GM23338 (cell line): ENCODE data around the gene MSANTD7. TPM values are rescaled to one million over a fixed set of nuclear protein-coding genes. Genes with fewer than 3 reads are reported as not detected.

ENCODE experiments used
- ATAC-seq: fragments of 200-7000 bp; cut with Tn5 transposase; 3 replicates; pipeline ENCODE4 v1.9.1; 2020
- DNase-seq: peaks from one replicate; pipeline ENCODE4 v3.0.0-alpha.2; 2015; ENCODE audit warnings: low spot score
- H2AFZ ChIP-seq: fragments of 200-600 bp; sonication (generic); 2 replicates; pipeline ENCODE4 v1.8.0; 2016; ENCODE audit warnings: antibody characterized with exemption, mild to moderate bottlenecking, moderate library complexity
- H3F3A ChIP-seq: fragments of 200-600 bp; sonication (generic); replicated peaks from 2 replicates; pipeline ENCODE4 v1.8.0; 2017; ENCODE audit warnings: antibody characterized with exemption, mixed run types, low read depth
- H3K27ac ChIP-seq: fragments of 200-600 bp; sonication (generic); 2 replicates; pipeline ENCODE4 v1.6.1; 2016; ENCODE audit warnings: low read depth
- H3K27me3 ChIP-seq: fragments of 200-600 bp; sonication (generic); 2 replicates; pipeline ENCODE4 v1.8.0; 2016; ENCODE audit warnings: mild to moderate bottlenecking, mixed run types, moderate library complexity; ENCODE audit not compliant: insufficient read depth
- H3K36me3 ChIP-seq: fragments of 200-600 bp; sonication (generic); 2 replicates; pipeline ENCODE4 v1.8.0; 2016; ENCODE audit warnings: mild to moderate bottlenecking; ENCODE audit not compliant: insufficient read depth
- H3K4me1 ChIP-seq: fragments of 200-600 bp; sonication (generic); 2 replicates; pipeline ENCODE4 v1.8.0; 2016; ENCODE audit warnings: mild to moderate bottlenecking, moderate library complexity; ENCODE audit not compliant: insufficient read depth
- H3K4me2 ChIP-seq: fragments of 200-600 bp; sonication (generic); 2 replicates; pipeline ENCODE4 v1.7.1; 2017; ENCODE audit warnings: mixed run types
- H3K4me3 ChIP-seq: fragments of 200-600 bp; sonication (generic); 2 replicates; pipeline ENCODE4 v1.6.1; 2016; ENCODE audit warnings: mixed run types
- H3K79me2 ChIP-seq: fragments of 200-600 bp; sonication (generic); replicated peaks from 2 replicates; pipeline ENCODE4 v1.8.0; 2017; ENCODE audit warnings: mild to moderate bottlenecking; ENCODE audit not compliant: insufficient read depth
- H3K9me2 ChIP-seq: fragments of 200-600 bp; sonication (generic); 2 replicates; pipeline ENCODE4 v1.8.0; 2017; ENCODE audit not compliant: insufficient read depth
- H4K20me1 ChIP-seq: fragments of 200-600 bp; sonication (generic); replicated peaks from 2 replicates; pipeline ENCODE4 v1.8.0; 2017; ENCODE audit warnings: mild to moderate bottlenecking; ENCODE audit not compliant: insufficient read depth
- H3K27ac Mint-ChIP-seq: 2 replicates; pipeline ENCODE4 v1.8.0; 2020; ENCODE audit warnings: inconsistent platforms, mild to moderate bottlenecking, moderate library complexity, mixed read lengths
- H3K27me3 Mint-ChIP-seq: 3 replicates; pipeline ENCODE4 v1.8.0; 2022; ENCODE audit warnings: low read depth, mild to moderate bottlenecking, moderate library complexity, mixed read lengths, inconsistent platforms; ENCODE audit not compliant: insufficient read depth, poor library complexity
- H3K36me3 Mint-ChIP-seq: 3 replicates; pipeline ENCODE4 v1.8.0; 2021; ENCODE audit warnings: low read depth, mild to moderate bottlenecking, inconsistent platforms, moderate library complexity, mixed read lengths
- H3K4me1 Mint-ChIP-seq: 3 replicates; pipeline ENCODE4 v1.8.0; 2020; ENCODE audit warnings: mild to moderate bottlenecking, inconsistent platforms, mixed read lengths
- H3K4me3 Mint-ChIP-seq: 3 replicates; pipeline ENCODE4 v1.8.0; 2021; ENCODE audit warnings: moderate library complexity, mild to moderate bottlenecking, inconsistent platforms, mixed read lengths
- H3K9me3 Mint-ChIP-seq: 3 replicates; pipeline ENCODE4 v1.8.0; 2020; ENCODE audit warnings: moderate library complexity, mild to moderate bottlenecking, inconsistent platforms, mixed read lengths
- CREB1 ChIP-seq: fragments of 250-450 bp; sonication (Bioruptor Pico); IDR thresholded peaks from 2 replicates; pipeline ENCODE4 v1.5.0; 2020; ENCODE audit warnings: low read depth, mild to moderate bottlenecking, moderate library complexity
- EZH2 ChIP-seq: fragments of 200-600 bp; sonication (generic); IDR thresholded peaks from one replicate; pipeline ENCODE4 v1.8.0; 2017; ENCODE audit warnings: antibody characterized with exemption, mild to moderate bottlenecking, low read depth; ENCODE audit not compliant: unreplicated experiment
- EZH2phosphoT487 ChIP-seq: fragments of 200-600 bp; sonication (generic); IDR thresholded peaks from one replicate; pipeline ENCODE4 v1.8.1; 2018; ENCODE audit warnings: antibody characterized with exemption; ENCODE audit not compliant: unreplicated experiment
- JUNB ChIP-seq: IDR thresholded peaks from one replicate; pipeline ENCODE4 v1.6.1; 2016; ENCODE audit warnings: antibody characterized with exemption; ENCODE audit not compliant: unreplicated experiment
- NANOG ChIP-seq: IDR thresholded peaks from 2 replicates; pipeline ENCODE4 v1.6.1; 2016; ENCODE audit warnings: antibody characterized with exemption, borderline replicate concordance
- POLR2AphosphoS5 ChIP-seq: IDR thresholded peaks from 2 replicates; pipeline ENCODE4 v1.6.1; 2016; ENCODE audit warnings: antibody characterized with exemption, low read depth
- STAT1 ChIP-seq: IDR thresholded peaks from one replicate; pipeline ENCODE4 v1.6.1; 2016; ENCODE audit warnings: antibody characterized with exemption; ENCODE audit not compliant: unreplicated experiment
- ZNF114 ChIP-seq: fragments of 250-450 bp; sonication (Bioruptor Pico); IDR thresholded peaks from 2 replicates; pipeline ENCODE4 v1.5.0; 2020; ENCODE audit warnings: mild to moderate bottlenecking, moderate library complexity
- ZNF331 ChIP-seq: fragments of 250-450 bp; sonication (Bioruptor Pico); IDR thresholded peaks from 2 replicates; pipeline ENCODE4 v1.5.0; 2020; ENCODE audit warnings: low read depth, mild to moderate bottlenecking, moderate library complexity
- polyA plus RNA-seq: library from polyadenylated mRNA; unstranded; fragments of >200 nt; fragmentation: Nextera tagmentation; extraction: Ambion mirVana; gene quantifications from 2 replicates; pipeline ENCODE4 v1.2.1, GENCODE V29; 2016
- total RNA-seq: library from RNA; depleted of rRNA; stranded (reverse); fragments of >200 nt; shearing (Covaris generic); gene quantifications from 2 replicates; pipeline ENCODE4 v1.2.3, GENCODE V29; 2014
- TF ChIP-seq, protein P1 (sequence below), 2 experiments: fragments of 200-600 bp in 1 of 2; sonication (generic) in 1 of 2; conservative IDR thresholded peaks; 2 replicates each; pipeline versions ENCODE4 v1.5.1 to v1.6.1; 2016 to 2017; ENCODE audit warnings: antibody characterized with exemption in 2 of 2, low read depth in 2 of 2, mild to moderate bottlenecking in 2 of 2, moderate library complexity in 1 of 2
- TF ChIP-seq, protein P2 (sequence below): IDR thresholded peaks from 2 replicates; pipeline ENCODE4 v1.6.1; 2016; ENCODE audit warnings: antibody characterized with exemption
- TF ChIP-seq, protein P3 (sequence below): fragments of 250-450 bp; sonication (Bioruptor Pico); IDR thresholded peaks from 2 replicates; pipeline ENCODE4 v1.5.0; 2020; ENCODE audit warnings: mild to moderate bottlenecking, moderate library complexity

The MSANTD7 gene
- total and polyA plus RNA-seq, 2 experiments from 2014 or later, result 5.3 to 19.8 TPM

DNA sequence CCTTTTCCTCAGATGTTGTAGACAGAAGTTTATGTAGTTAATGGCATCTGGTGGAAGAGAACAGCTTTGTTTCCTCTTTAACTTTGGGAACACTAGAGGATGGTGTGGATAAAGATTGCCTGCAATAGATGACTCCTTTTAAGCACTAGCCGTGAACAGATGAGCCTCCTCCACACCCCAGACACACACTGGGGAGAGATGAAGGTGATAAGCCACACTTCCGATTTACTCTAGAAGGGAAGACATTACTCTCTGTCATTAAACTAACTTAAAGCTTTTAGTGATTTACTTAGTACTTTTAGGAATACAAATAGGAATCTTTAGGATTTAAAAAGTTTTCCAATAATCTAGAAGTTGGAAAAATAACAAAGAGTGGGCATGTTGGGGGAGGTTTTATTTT lies 6.8 kb downstream of the MSANTD7 start (continued):
- TF ChIP-seq ZNF114, result no peak
- TF ChIP-seq, protein P1, sequence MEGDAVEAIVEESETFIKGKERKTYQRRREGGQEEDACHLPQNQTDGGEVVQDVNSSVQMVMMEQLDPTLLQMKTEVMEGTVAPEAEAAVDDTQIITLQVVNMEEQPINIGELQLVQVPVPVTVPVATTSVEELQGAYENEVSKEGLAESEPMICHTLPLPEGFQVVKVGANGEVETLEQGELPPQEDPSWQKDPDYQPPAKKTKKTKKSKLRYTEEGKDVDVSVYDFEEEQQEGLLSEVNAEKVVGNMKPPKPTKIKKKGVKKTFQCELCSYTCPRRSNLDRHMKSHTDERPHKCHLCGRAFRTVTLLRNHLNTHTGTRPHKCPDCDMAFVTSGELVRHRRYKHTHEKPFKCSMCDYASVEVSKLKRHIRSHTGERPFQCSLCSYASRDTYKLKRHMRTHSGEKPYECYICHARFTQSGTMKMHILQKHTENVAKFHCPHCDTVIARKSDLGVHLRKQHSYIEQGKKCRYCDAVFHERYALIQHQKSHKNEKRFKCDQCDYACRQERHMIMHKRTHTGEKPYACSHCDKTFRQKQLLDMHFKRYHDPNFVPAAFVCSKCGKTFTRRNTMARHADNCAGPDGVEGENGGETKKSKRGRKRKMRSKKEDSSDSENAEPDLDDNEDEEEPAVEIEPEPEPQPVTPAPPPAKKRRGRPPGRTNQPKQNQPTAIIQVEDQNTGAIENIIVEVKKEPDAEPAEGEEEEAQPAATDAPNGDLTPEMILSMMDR (conservative IDR thresholded peaks at IDR 0.05; ENCODE audit: low read depth in 2 of 2), result no peak
- TF ChIP-seq POLR2AphosphoS5, result no peak

DNA sequence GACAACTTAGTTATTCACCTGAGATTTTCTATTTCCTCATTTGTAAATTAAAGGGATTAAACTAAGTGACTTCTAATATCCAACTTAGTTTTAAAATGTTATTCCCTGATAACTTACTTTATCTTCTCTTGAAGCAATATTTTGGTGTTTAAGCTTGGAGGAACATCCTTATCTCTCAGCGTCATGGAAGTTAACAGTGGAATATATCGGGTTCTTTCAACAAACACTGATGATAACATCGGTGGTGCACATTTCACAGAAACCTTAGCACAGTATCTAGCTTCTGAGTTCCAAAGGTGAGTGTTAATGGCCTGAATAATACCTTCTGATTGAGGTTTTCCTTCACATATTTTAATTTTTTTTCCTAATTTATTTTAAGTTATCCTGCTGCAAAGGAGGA lies 14.1 kb downstream of the MSANTD7 start:
- Histone ChIP-seq H3K36me3 (0 out of 2 replicates have a peak, but pooled peaks cover 10% of the 10 kb centered on the region), H4K20me1 (0 out of 2 replicates have a peak, but pooled peaks cover 6% of the 10 kb centered on the region), H3K27me3 (no peaks in the 10 kb centered on the region), H3K9me2 (no peaks in the 10 kb centered on the region), H3K27ac (no peak overlapping the region), H3K4me1 (no peaks in the 10 kb centered on the region), H3K4me3 (no peak overlapping the region), H3K4me2 (no peak overlapping the region), H3F3A (no peaks in the 10 kb centered on the region), H3K79me2 (no peaks in the 10 kb centered on the region), H2AFZ (no peak overlapping the region)
- no peaks in the 10 kb centered on the region for H3K4me1 Mint-ChIP-seq
- H3K27ac Mint-ChIP-seq, result no peak overlapping the region
- no peak for ATAC-seq
- no peaks in the 10 kb centered on the region for H3K9me3 Mint-ChIP-seq
- no peak overlapping the region for H3K4me3 Mint-ChIP-seq
- H3K27me3 Mint-ChIP-seq, result no peaks in the 10 kb centered on the region
- peaks cover 20% of the 10 kb centered on the region; the same call in 2 of the 3 replicates for H3K36me3 Mint-ChIP-seq
- no peak for DNase-seq
- TF ChIP-seq, protein P1 (conservative IDR thresholded peaks at IDR 0.05; ENCODE audit: low read depth in 2 of 2), result no peak
- TF ChIP-seq, protein P2, sequence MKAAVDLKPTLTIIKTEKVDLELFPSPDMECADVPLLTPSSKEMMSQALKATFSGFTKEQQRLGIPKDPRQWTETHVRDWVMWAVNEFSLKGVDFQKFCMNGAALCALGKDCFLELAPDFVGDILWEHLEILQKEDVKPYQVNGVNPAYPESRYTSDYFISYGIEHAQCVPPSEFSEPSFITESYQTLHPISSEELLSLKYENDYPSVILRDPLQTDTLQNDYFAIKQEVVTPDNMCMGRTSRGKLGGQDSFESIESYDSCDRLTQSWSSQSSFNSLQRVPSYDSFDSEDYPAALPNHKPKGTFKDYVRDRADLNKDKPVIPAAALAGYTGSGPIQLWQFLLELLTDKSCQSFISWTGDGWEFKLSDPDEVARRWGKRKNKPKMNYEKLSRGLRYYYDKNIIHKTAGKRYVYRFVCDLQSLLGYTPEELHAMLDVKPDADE, result no peak
- TF ChIP-seq JUNB, result no peak
- no peak for TF ChIP-seq CREB1 (CRISPR knock-in tag)
- TF ChIP-seq, protein P3, sequence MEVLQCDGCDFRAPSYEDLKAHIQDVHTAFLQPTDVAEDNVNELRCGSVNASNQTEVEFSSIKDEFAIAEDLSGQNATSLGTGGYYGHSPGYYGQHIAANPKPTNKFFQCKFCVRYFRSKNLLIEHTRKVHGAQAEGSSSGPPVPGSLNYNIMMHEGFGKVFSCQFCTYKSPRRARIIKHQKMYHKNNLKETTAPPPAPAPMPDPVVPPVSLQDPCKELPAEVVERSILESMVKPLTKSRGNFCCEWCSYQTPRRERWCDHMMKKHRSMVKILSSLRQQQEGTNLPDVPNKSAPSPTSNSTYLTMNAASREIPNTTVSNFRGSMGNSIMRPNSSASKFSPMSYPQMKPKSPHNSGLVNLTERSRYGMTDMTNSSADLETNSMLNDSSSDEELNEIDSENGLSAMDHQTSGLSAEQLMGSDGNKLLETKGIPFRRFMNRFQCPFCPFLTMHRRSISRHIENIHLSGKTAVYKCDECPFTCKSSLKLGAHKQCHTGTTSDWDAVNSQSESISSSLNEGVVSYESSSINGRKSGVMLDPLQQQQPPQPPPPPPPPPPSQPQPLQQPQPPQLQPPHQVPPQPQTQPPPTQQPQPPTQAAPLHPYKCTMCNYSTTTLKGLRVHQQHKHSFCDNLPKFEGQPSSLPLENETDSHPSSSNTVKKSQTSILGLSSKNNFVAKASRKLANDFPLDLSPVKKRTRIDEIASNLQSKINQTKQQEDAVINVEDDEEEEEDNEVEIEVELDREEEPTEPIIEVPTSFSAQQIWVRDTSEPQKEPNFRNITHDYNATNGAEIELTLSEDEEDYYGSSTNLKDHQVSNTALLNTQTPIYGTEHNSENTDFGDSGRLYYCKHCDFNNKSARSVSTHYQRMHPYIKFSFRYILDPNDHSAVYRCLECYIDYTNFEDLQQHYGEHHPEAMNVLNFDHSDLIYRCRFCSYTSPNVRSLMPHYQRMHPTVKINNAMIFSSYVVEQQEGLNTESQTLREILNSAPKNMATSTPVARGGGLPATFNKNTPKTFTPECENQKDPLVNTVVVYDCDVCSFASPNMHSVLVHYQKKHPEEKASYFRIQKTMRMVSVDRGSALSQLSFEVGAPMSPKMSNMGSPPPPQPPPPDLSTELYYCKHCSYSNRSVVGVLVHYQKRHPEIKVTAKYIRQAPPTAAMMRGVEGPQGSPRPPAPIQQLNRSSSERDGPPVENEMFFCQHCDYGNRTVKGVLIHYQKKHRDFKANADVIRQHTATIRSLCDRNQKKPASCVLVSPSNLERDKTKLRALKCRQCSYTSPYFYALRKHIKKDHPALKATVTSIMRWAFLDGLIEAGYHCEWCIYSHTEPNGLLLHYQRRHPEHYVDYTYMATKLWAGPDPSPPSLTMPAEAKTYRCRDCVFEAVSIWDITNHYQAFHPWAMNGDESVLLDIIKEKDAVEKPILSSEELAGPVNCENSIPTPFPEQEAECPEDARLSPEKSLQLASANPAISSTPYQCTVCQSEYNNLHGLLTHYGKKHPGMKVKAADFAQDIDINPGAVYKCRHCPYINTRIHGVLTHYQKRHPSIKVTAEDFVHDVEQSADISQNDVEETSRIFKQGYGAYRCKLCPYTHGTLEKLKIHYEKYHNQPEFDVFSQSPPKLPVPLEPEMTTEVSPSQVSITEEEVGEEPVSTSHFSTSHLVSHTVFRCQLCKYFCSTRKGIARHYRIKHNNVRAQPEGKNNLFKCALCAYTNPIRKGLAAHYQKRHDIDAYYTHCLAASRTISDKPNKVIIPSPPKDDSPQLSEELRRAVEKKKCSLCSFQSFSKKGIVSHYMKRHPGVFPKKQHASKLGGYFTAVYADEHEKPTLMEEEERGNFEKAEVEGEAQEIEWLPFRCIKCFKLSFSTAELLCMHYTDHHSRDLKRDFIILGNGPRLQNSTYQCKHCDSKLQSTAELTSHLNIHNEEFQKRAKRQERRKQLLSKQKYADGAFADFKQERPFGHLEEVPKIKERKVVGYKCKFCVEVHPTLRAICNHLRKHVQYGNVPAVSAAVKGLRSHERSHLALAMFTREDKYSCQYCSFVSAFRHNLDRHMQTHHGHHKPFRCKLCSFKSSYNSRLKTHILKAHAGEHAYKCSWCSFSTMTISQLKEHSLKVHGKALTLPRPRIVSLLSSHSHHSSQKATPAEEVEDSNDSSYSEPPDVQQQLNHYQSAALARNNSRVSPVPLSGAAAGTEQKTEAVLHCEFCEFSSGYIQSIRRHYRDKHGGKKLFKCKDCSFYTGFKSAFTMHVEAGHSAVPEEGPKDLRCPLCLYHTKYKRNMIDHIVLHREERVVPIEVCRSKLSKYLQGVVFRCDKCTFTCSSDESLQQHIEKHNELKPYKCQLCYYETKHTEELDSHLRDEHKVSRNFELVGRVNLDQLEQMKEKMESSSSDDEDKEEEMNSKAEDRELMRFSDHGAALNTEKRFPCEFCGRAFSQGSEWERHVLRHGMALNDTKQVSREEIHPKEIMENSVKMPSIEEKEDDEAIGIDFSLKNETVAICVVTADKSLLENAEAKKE (CRISPR knock-in tag), result no peak
- TF ChIP-seq ZNF114, result no peak
- no peak for TF ChIP-seq POLR2AphosphoS5
- TF ChIP-seq EZH2phosphoT487, result no peak
- TF ChIP-seq EZH2, result no peak
- no peak for TF ChIP-seq NANOG
- no peak for TF ChIP-seq ZNF331 (CRISPR knock-in tag)
- no peak for TF ChIP-seq STAT1
